ENCODE measurements around the gene BCAS1. TPM values are rescaled to one million over a fixed set of nuclear protein-coding genes. Genes with fewer than 3 reads are reported as not detected.

The BCAS1 gene
- total RNA-seq, 1 experiment from 2014 or later, result 3.1 TPM

- Histone ChIP-seq H3K27ac (ENCODE audit: low read length) (no peak overlapping the region), H3K4me1 (ENCODE audit: control insufficient read depth, insufficient read depth, low read length) (no peaks in the 10 kb centered on the region), H3K36me3 (ENCODE audit: control insufficient read depth, insufficient read depth, low read length) (no peaks in the 10 kb centered on the region), H3K4me3 (ENCODE audit: low read depth in 2 of 2, low read length in 2 of 2) (no peak overlapping the region), H3K9me3 (ENCODE audit: control insufficient read depth, insufficient read depth, low read depth, low read length) (no peaks in the 10 kb centered on the region), H3K27me3 (ENCODE audit: control insufficient read depth, insufficient read depth, low read length) (no peaks in the 10 kb centered on the region)
- no TSS peak for BruUV-seq (replicated peaks)
- ATAC-seq (no peak), DNase-seq (ENCODE audit: low read depth, low spot score) (no peak)
- in situ Hi-C loops (cut with HindIII; ENCODE audit: low pct_unique_long_range_greater_than_20kb, low sequenced_read_pairs) (no loop called here), intact Hi-C loops (cut with micrococcal nuclease; ENCODE audit: unreplicated experiment) (no loop called here)
- CTCF ChIA-PET, result no interaction called here
- POLR2A ChIA-PET, result no interaction called here
- no peak for TF ChIP-seq SIN3A (IDR thresholded peaks at IDR 0.05; ENCODE audit: borderline replicate concordance, insufficient read depth, low read depth, low read length)
- no peak for TF ChIP-seq REST (IDR thresholded peaks at IDR 0.05; ENCODE audit: insufficient read depth in 1 of 2, low read depth in 2 of 2, low read length in 1 of 2)
- no peak for TF ChIP-seq POLR2AphosphoS5 (IDR thresholded peaks at IDR 0.05; ENCODE audit: low read depth, low read length)
- no peak for TF ChIP-seq CTCF (IDR thresholded peaks at IDR 0.05)
- TF ChIP-seq TCF7L2 (IDR thresholded peaks at IDR 0.05; ENCODE audit: low read depth, low read length), result no peak
Observed at GRCh38 chr20:54110041-54110440, 39.6 kb upstream of the BCAS1 start.

GRCh38 chr20:54108817-54109216 lies 38.4 kb upstream of the BCAS1 start:
- TF ChIP-seq CTCF (IDR thresholded peaks at IDR 0.05), result no peak
- TF ChIP-seq TCF7L2 (IDR thresholded peaks at IDR 0.05; ENCODE audit: low read depth, low read length), result no peak
- TF ChIP-seq REST (IDR thresholded peaks at IDR 0.05; ENCODE audit: insufficient read depth in 1 of 2, low read depth in 2 of 2, low read length in 1 of 2), result no peak
- no peak for TF ChIP-seq SIN3A (IDR thresholded peaks at IDR 0.05; ENCODE audit: borderline replicate concordance, insufficient read depth, low read depth, low read length)
- TF ChIP-seq POLR2AphosphoS5 (IDR thresholded peaks at IDR 0.05; ENCODE audit: low read depth, low read length), result no peak
- in situ Hi-C loops (cut with HindIII; ENCODE audit: low pct_unique_long_range_greater_than_20kb, low sequenced_read_pairs) (no loop called here), intact Hi-C loops (cut with micrococcal nuclease; ENCODE audit: unreplicated experiment) (no loop called here)
- Histone ChIP-seq H3K4me3 (ENCODE audit: low read depth in 2 of 2, low read length in 2 of 2) (no peak overlapping the region), H3K27me3 (ENCODE audit: control insufficient read depth, insufficient read depth, low read length) (no peaks in the 10 kb centered on the region), H3K27ac (ENCODE audit: low read length) (no peak overlapping the region), H3K9me3 (ENCODE audit: control insufficient read depth, insufficient read depth, low read depth, low read length) (no peaks in the 10 kb centered on the region), H3K36me3 (ENCODE audit: control insufficient read depth, insufficient read depth, low read length) (no peaks in the 10 kb centered on the region), H3K4me1 (ENCODE audit: control insufficient read depth, insufficient read depth, low read length) (no peaks in the 10 kb centered on the region)
- CTCF ChIA-PET, result no interaction called here
- BruUV-seq (replicated peaks), result no TSS peak
- POLR2A ChIA-PET, result no interaction called here
- DNase-seq (ENCODE audit: low read depth, low spot score), result no peak
- no peak for ATAC-seq

Data from Panc1 (cell line).